HCT116 (cell line): Measurements from ENCODE around the gene CNTNAP5. TPM values are rescaled to one million over a fixed set of nuclear protein-coding genes. Genes with fewer than 3 reads are reported as not detected.

Experiments used
- ATAC-seq: fragments of 200-7000 bp; cut with Tn5 transposase; 2 replicates; pipeline ENCODE4 v1.9.1; 2020; ENCODE audit warnings: mild to moderate bottlenecking, moderate library complexity
- BruUV-seq: library from RNA; stranded (reverse); fragments of 400-500 nt; replicated peaks from 2 replicates; lab custom pipeline; 2021; lab: Mats Ljungman, UMichigan
- CTCF ChIA-PET: fragments of 300-600 bp; sonication (Branson Sonifier 250); formaldehyde crosslinking; loops from one replicate; lab custom pipeline; 2021; ENCODE audit warnings: antibody characterized with exemption; lab: Charles Lee
- POLR2A ChIA-PET: fragments of 300-600, 350-600 bp; sonication (Branson Sonifier 250); formaldehyde crosslinking; loops from one replicate; lab custom pipeline; 2021; ENCODE audit warnings: antibody characterized with exemption; lab: Charles Lee
- RAD21 ChIA-PET, 2 experiments: fragments of 300-600 bp; sonication (Branson Sonifier 250); formaldehyde crosslinking; loops; one replicate each; lab custom pipeline; 2023; ENCODE audit warnings: low total read pairs in 2 of 2; ENCODE audit not compliant: uncharacterized antibody in 2 of 2, unreplicated experiment in 2 of 2, low non-redundant PET in 1 of 2; lab: Charles Lee
- DNase-seq: peaks from one replicate; pipeline ENCODE4 v3.0.0-alpha.2; 2010; ENCODE audit warnings: low read depth, low spot score
- H2AFZ ChIP-seq: fragments of 200-600 bp; shearing (Covaris generic), sonication (generic); 2 replicates; pipeline ENCODE4 v1.6.1; 2017; ENCODE audit warnings: low read depth, mixed run types, mixed read lengths, antibody characterized with exemption, low read length; ENCODE audit not compliant: poor library complexity, severe bottlenecking
- H3K27ac ChIP-seq: 2 replicates; pipeline ENCODE4 v1.5.1; 2012; ENCODE audit warnings: low read depth, low read length
- H3K27me3 ChIP-seq: fragments of 200-600 bp; sonication (generic); 2 replicates; pipeline ENCODE4 v1.6.1; 2016; ENCODE audit warnings: mixed run types, low read length, mixed read lengths; ENCODE audit not compliant: insufficient read depth
- H3K36me3 ChIP-seq, 2 experiments: fragments of 200-500 bp in 1 of 2; fragments of 200-600 bp in 1 of 2; sonication (Bioruptor generic) in 1 of 2; sonication (generic) in 1 of 2; 2 replicates each; pipeline versions ENCODE4 v1.5.1 to v1.6.1; 2014 to 2016; ENCODE audit warnings: low read length in 2 of 2, inconsistent platforms in 1 of 2, mixed read lengths in 1 of 2, mixed run types in 1 of 2; ENCODE audit not compliant: insufficient read depth in 2 of 2, control insufficient read depth in 1 of 2
- H3K4me1 ChIP-seq, 2 experiments: fragments of 200-600 bp in 1 of 2; sonication (generic) in 1 of 2; 2 replicates each; pipeline versions ENCODE4 v1.5.1 to v1.6.1; 2012 to 2017; ENCODE audit warnings: low read length in 2 of 2, inconsistent platforms in 1 of 2, mild to moderate bottlenecking in 1 of 2, mixed read lengths in 1 of 2, mixed run types in 1 of 2, moderate library complexity in 1 of 2; ENCODE audit not compliant: insufficient read depth in 2 of 2, control insufficient read depth in 1 of 2
- H3K4me2 ChIP-seq: fragments of 200-600 bp; sonication (generic); 2 replicates; pipeline ENCODE4 v1.6.1; 2017; ENCODE audit warnings: mixed run types, low read length, mixed read lengths
- H3K4me3 ChIP-seq, 2 experiments: fragments of 200-600 bp in 1 of 2; sonication (generic) in 1 of 2; replicated peaks in 1 of 2; 2 replicates each; pipeline ENCODE4 v1.5.1; 2011 to 2016; ENCODE audit warnings: low read length in 2 of 2, control low read depth in 1 of 2, low read depth in 1 of 2, mild to moderate bottlenecking in 1 of 2, mixed read lengths in 1 of 2, mixed run types in 1 of 2
- H3K79me2 ChIP-seq: fragments of 200-600 bp; sonication (generic); 2 replicates; pipeline ENCODE4 v1.6.1; 2017; ENCODE audit warnings: mild to moderate bottlenecking, mixed run types, low read length, moderate library complexity, mixed read lengths; ENCODE audit not compliant: insufficient read depth
- H3K9ac ChIP-seq: fragments of 200-600 bp; sonication (generic); 2 replicates; pipeline ENCODE4 v1.6.1; 2016; ENCODE audit warnings: low read length, mixed read lengths
- H3K9me2 ChIP-seq: fragments of 200-600 bp; sonication (generic), shearing (Covaris generic); 2 replicates; pipeline ENCODE4 v1.6.1; 2017; ENCODE audit warnings: mixed run types, mild to moderate bottlenecking, moderate library complexity; ENCODE audit not compliant: insufficient read depth
- H3K9me3 ChIP-seq, 2 experiments: fragments of 200-500 bp in 1 of 2; fragments of 200-600 bp in 1 of 2; sonication (Bioruptor generic) in 1 of 2; sonication (generic) in 1 of 2; 2 replicates each; pipeline ENCODE4 v1.6.1; 2014 to 2017; ENCODE audit warnings: low read length in 2 of 2, mixed read lengths in 2 of 2, inconsistent platforms in 1 of 2, low read depth in 1 of 2, mild to moderate bottlenecking in 1 of 2, mixed run types in 1 of 2, moderate library complexity in 1 of 2; ENCODE audit not compliant: control insufficient read depth in 1 of 2, insufficient read depth in 1 of 2
- H4K20me1 ChIP-seq: fragments of 200-600 bp; sonication (generic), shearing (Covaris generic); 2 replicates; pipeline ENCODE4 v1.6.1; 2017; ENCODE audit warnings: mixed run types, mild to moderate bottlenecking, moderate library complexity; ENCODE audit not compliant: insufficient read depth
- ATF3 ChIP-seq: IDR thresholded peaks from 2 replicates; pipeline ENCODE4 v1.6.1; 2012
- CBX3 ChIP-seq: IDR thresholded peaks from 2 replicates; pipeline ENCODE4 v1.6.1; 2012; ENCODE audit warnings: low read depth
- CEBPB ChIP-seq: IDR thresholded peaks from 2 replicates; pipeline ENCODE4 v1.6.1; 2012; ENCODE audit warnings: low read depth
- EGR1 ChIP-seq: IDR thresholded peaks from 2 replicates; pipeline ENCODE4 v1.6.1; 2012; ENCODE audit warnings: low read depth
- ELF1 ChIP-seq: IDR thresholded peaks from 2 replicates; pipeline ENCODE4 v1.6.1; 2012; ENCODE audit warnings: low read depth, borderline replicate concordance
- EZH2 ChIP-seq: fragments of 200-600 bp; sonication (generic); IDR thresholded peaks from 2 replicates; pipeline ENCODE4 v1.6.1; 2017; ENCODE audit warnings: antibody characterized with exemption, mixed run types
- EZH2phosphoT487 ChIP-seq: fragments of 200-600 bp; IDR thresholded peaks from 2 replicates; pipeline ENCODE4 v1.6.1; 2018; ENCODE audit warnings: antibody characterized with exemption, borderline replicate concordance
- JUND ChIP-seq: IDR thresholded peaks from 2 replicates; pipeline ENCODE4 v1.6.1; 2012
- POLR2A ChIP-seq: IDR thresholded peaks from 2 replicates; pipeline ENCODE4 v1.7.0; 2011; ENCODE audit warnings: borderline replicate concordance; ENCODE audit not compliant: insufficient read depth, insufficient read length; ENCODE audit errors: extremely low read depth
- POLR2AphosphoS5 ChIP-seq: IDR thresholded peaks from 2 replicates; pipeline ENCODE4 v1.6.1; 2011; ENCODE audit warnings: mild to moderate bottlenecking, low read depth, low read length, moderate library complexity
- RAD21 ChIP-seq: IDR thresholded peaks from 2 replicates; pipeline ENCODE4 v1.6.1; 2012; ENCODE audit warnings: low read depth, mild to moderate bottlenecking
- SIN3A ChIP-seq: IDR thresholded peaks from 2 replicates; pipeline ENCODE4 v1.6.1; 2012; ENCODE audit warnings: low read depth
- SRF ChIP-seq: IDR thresholded peaks from 2 replicates; pipeline ENCODE4 v1.6.1; 2012; ENCODE audit warnings: low read depth
- TCF7L2 ChIP-seq: IDR thresholded peaks from 2 replicates; pipeline ENCODE4 v1.7.0; 2011; ENCODE audit warnings: borderline replicate concordance, inconsistent platforms; ENCODE audit not compliant: insufficient read depth, insufficient read length; ENCODE audit errors: extremely low read depth
- YY1 ChIP-seq: IDR thresholded peaks from 2 replicates; pipeline ENCODE4 v1.6.1; 2011; ENCODE audit warnings: low read length, low read depth, moderate library complexity, mild to moderate bottlenecking; ENCODE audit not compliant: insufficient replicate concordance; ENCODE audit errors: extremely low read depth
- ZBTB33 ChIP-seq: IDR thresholded peaks from 2 replicates; pipeline ENCODE4 v1.6.1; 2011; ENCODE audit warnings: mild to moderate bottlenecking, low read length, moderate library complexity; ENCODE audit not compliant: insufficient replicate concordance; ENCODE audit errors: extremely low read depth
- ZFX ChIP-seq: fragments of 450-650 bp; IDR thresholded peaks from 2 replicates; pipeline ENCODE4 v1.6.1; 2017
- intact Hi-C: fragments of 100-400 bp; cut with micrococcal nuclease; formaldehyde crosslinking; loops from 2 replicates; pipeline ENCODE4 v1.10.0; 2022
- total RNA-seq: library from RNA; stranded (reverse); gene quantifications from one replicate; pipeline ENCODE4 v1.2.1, GENCODE V29; 2021; ENCODE audit not compliant: unreplicated experiment
- TF ChIP-seq, protein P1 (sequence below), 3 experiments: fragments of 200-600 bp in 1 of 3; sonication (generic) in 1 of 3; IDR thresholded peaks in 2 of 3; conservative IDR thresholded peaks in 1 of 3; 2 replicates each; pipeline ENCODE4 v1.5.1; 2012 to 2017; ENCODE audit warnings: low read depth in 2 of 3, low read length in 2 of 3, antibody characterized with exemption in 1 of 3, borderline replicate concordance in 1 of 3, control low read depth in 1 of 3, mild to moderate bottlenecking in 1 of 3, mixed read lengths in 1 of 3, mixed run types in 1 of 3, moderate library complexity in 1 of 3; ENCODE audit not compliant: insufficient read depth in 1 of 3
- TF ChIP-seq, protein P2 (sequence below): IDR thresholded peaks from 2 replicates; pipeline ENCODE4 v1.6.1; 2012; ENCODE audit warnings: low read depth

Gene CNTNAP5
- total RNA-seq, 1 experiment from 2014 or later, result not detected

- no peaks in the 10 kb centered on the region for H3K4me1 ChIP-seq
- H3K27me3 ChIP-seq, result no peaks in the 10 kb centered on the region
- ChIA-PET RAD21 (no interaction called here), POLR2A (no interaction called here), CTCF (no interaction called here)
- no peak overlapping the region for H2AFZ ChIP-seq
- no TSS peak for BruUV-seq
- H3K9me2 ChIP-seq, result no peaks in the 10 kb centered on the region
- no peak overlapping the region for H3K4me2 ChIP-seq
- TF ChIP-seq POLR2A (no peak), EGR1 (no peak), CBX3 (no peak), ELF1 (no peak), RAD21 (no peak), EZH2phosphoT487 (no peak), YY1 (no peak), ATF3 (no peak), JUND (no peak), CEBPB (no peak), TCF7L2 (no peak), ZFX (no peak), ZBTB33 (no peak), EZH2 (no peak), SIN3A (no peak), SRF (no peak), POLR2AphosphoS5 (no peak)
- TF ChIP-seq, protein P1, sequence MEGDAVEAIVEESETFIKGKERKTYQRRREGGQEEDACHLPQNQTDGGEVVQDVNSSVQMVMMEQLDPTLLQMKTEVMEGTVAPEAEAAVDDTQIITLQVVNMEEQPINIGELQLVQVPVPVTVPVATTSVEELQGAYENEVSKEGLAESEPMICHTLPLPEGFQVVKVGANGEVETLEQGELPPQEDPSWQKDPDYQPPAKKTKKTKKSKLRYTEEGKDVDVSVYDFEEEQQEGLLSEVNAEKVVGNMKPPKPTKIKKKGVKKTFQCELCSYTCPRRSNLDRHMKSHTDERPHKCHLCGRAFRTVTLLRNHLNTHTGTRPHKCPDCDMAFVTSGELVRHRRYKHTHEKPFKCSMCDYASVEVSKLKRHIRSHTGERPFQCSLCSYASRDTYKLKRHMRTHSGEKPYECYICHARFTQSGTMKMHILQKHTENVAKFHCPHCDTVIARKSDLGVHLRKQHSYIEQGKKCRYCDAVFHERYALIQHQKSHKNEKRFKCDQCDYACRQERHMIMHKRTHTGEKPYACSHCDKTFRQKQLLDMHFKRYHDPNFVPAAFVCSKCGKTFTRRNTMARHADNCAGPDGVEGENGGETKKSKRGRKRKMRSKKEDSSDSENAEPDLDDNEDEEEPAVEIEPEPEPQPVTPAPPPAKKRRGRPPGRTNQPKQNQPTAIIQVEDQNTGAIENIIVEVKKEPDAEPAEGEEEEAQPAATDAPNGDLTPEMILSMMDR (IDR thresholded peaks at IDR 0.05 in 2 of 3, conservative IDR thresholded peaks at IDR 0.05 in 1 of 3; ENCODE audit: borderline replicate concordance in 1 of 3, insufficient read depth in 1 of 3, low read depth in 2 of 3, low read length in 2 of 3), result no peak
- TF ChIP-seq, protein P2, sequence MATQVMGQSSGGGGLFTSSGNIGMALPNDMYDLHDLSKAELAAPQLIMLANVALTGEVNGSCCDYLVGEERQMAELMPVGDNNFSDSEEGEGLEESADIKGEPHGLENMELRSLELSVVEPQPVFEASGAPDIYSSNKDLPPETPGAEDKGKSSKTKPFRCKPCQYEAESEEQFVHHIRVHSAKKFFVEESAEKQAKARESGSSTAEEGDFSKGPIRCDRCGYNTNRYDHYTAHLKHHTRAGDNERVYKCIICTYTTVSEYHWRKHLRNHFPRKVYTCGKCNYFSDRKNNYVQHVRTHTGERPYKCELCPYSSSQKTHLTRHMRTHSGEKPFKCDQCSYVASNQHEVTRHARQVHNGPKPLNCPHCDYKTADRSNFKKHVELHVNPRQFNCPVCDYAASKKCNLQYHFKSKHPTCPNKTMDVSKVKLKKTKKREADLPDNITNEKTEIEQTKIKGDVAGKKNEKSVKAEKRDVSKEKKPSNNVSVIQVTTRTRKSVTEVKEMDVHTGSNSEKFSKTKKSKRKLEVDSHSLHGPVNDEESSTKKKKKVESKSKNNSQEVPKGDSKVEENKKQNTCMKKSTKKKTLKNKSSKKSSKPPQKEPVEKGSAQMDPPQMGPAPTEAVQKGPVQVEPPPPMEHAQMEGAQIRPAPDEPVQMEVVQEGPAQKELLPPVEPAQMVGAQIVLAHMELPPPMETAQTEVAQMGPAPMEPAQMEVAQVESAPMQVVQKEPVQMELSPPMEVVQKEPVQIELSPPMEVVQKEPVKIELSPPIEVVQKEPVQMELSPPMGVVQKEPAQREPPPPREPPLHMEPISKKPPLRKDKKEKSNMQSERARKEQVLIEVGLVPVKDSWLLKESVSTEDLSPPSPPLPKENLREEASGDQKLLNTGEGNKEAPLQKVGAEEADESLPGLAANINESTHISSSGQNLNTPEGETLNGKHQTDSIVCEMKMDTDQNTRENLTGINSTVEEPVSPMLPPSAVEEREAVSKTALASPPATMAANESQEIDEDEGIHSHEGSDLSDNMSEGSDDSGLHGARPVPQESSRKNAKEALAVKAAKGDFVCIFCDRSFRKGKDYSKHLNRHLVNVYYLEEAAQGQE, result no peak
- H4K20me1 ChIP-seq, result no peaks in the 10 kb centered on the region
- DNase-seq (no peak), ATAC-seq (no peak)
- no peak overlapping the region for H3K9ac ChIP-seq
- no peaks in the 10 kb centered on the region for H3K79me2 ChIP-seq
- H3K36me3 ChIP-seq, result no peaks in the 10 kb centered on the region
- H3K4me3 ChIP-seq, result no peak overlapping the region
- intact Hi-C loops, result no loop called here
- H3K9me3 ChIP-seq, result peaks cover 10 to 25% of the 10 kb centered on the region in 2 experiments; a peak in 2 of 4 replicates
- no peak overlapping the region for H3K27ac ChIP-seq
Observed at GRCh38 chr2:124138076-124138475, 113.0 kb downstream of the CNTNAP5 start.
